Sigmoid colon (tissue), 7 donors: ENCODE results near the gene ARID3C. TPM values are rescaled to one million over a fixed set of nuclear protein-coding genes. Genes with fewer than 3 reads are reported as not detected.

Experiments used
- DNase-seq: peaks from one replicate; pipeline ENCODE4 v3.0.0-alpha.2; 2019
- H3K27ac ChIP-seq, 4 donors: fragments of 200-600 bp; sonication (generic); one replicate each; pipeline ENCODE4 v1.5.1; 2016 to 2019; ENCODE audit warnings: mild to moderate bottlenecking in 1 of 4
- H3K27me3 ChIP-seq, 3 donors: fragments of 200-600 bp; sonication (generic); one replicate each; pipeline ENCODE4 v1.5.1; 2019; ENCODE audit warnings: mild to moderate bottlenecking in 1 of 3
- H3K36me3 ChIP-seq, 4 donors: fragments of 200-600 bp; sonication (generic); one replicate each; pipeline ENCODE4 v1.5.1; 2016 to 2019
- H3K4me1 ChIP-seq, 4 donors: fragments of 200-600 bp; sonication (generic); one replicate each; pipeline ENCODE4 v1.5.1; 2017 to 2019
- H3K4me3 ChIP-seq, 4 donors: fragments of 200-600 bp; sonication (generic); one replicate each; pipeline ENCODE4 v1.5.1; 2017 to 2019; ENCODE audit warnings: mild to moderate bottlenecking in 2 of 4, moderate library complexity in 1 of 4
- H3K9me3 ChIP-seq, 4 donors: fragments of 200-600 bp in 3 of 4; sonication (generic) in 3 of 4; one replicate each; pipeline versions ENCODE4 v1.5.1 to v1.6.1; 2013 to 2019
- CTCF ChIP-seq, 4 experiments: fragments of 450-650 bp in 3 of 4; fragments of 200-600 bp in 1 of 4; IDR thresholded peaks; one replicate each; pipeline ENCODE4 v1.5.1; 2016 to 2019; ENCODE audit warnings: antibody characterized with exemption in 4 of 4, mild to moderate bottlenecking in 3 of 4, moderate library complexity in 2 of 4
- EP300 ChIP-seq, 4 donors: sonication (generic); formaldehyde crosslinking; IDR thresholded peaks; one replicate each; pipeline ENCODE4 v1.6.1; 2017; ENCODE audit warnings: antibody characterized with exemption in 4 of 4
- POLR2A ChIP-seq, 2 donors: fragments of 450-650 bp; IDR thresholded peaks; one replicate each; pipeline ENCODE4 v1.6.1; 2016; ENCODE audit warnings: antibody characterized with exemption in 2 of 2, mild to moderate bottlenecking in 2 of 2, moderate library complexity in 2 of 2
- POLR2AphosphoS5 ChIP-seq, 4 donors: sonication (generic); formaldehyde crosslinking; IDR thresholded peaks; one replicate each; pipeline ENCODE4 v1.6.1; 2017; ENCODE audit warnings: antibody characterized with exemption in 4 of 4
- WGBS, 2 donors: extraction: QIAGEN DNeasy Blood & Tissue Kit; methylation state at CpG; one replicate each; pipeline ENCODE4 v1.1.7; 2013; 5-methylcytosine and 5-hydroxymethylcytosine counted together
- intact Hi-C: fragments of 100-400 bp; cut with DNase I; formaldehyde crosslinking; loops from one replicate; pipeline ENCODE4 v1.15.1; 2023
- polyA plus RNA-seq, 3 donors: library from polyadenylated mRNA; stranded (reverse); fragments of 200-250 nt; gene quantifications; one replicate each; pipeline ENCODE4 v1.2.3, GENCODE V29; 2013
- total RNA-seq, 4 donors: library from RNA; depleted of rRNA; stranded (reverse); fragments of >200 nt; gene quantifications; one replicate each; pipeline ENCODE4 v1.1.0, GENCODE V29; 2016
- donor health status: healthy with polysubstance abuse.
- donor health status: Bipolar disorder and iron deficiency.
- donor health status: healthy.

ARID3C gene
- not detected for total RNA-seq
- polyA plus RNA-seq, result under 1 TPM in 1 of 3 donors, not detected in 2; 0.06 TPM

- H3K4me3 ChIP-seq, result peak within 1 kb of the TSS; percentile 11 to 53 (median 37)
- 1% methylated on average over 69 of the region's 69 CpGs for WGBS, 2 donors
- intact Hi-C loops, result no loop called here
- no peak within 1 kb of the TSS for H3K27ac ChIP-seq
- no peaks in the 10 kb centered on the region for H3K9me3 ChIP-seq
- no peak for DNase-seq
- TF ChIP-seq POLR2AphosphoS5 (IDR thresholded peaks at IDR 0.05), result no peak
- no peak for TF ChIP-seq POLR2A (IDR thresholded peaks at IDR 0.05)
- TF ChIP-seq EP300 (IDR thresholded peaks at IDR 0.05), result no peak
- no peak for TF ChIP-seq CTCF (IDR thresholded peaks at IDR 0.05)
- H3K27me3 ChIP-seq, result peaks cover 48 to 63% (median 57%) of the 10 kb centered on the region in 3 donors
- H3K36me3 ChIP-seq, result no peaks in the 10 kb centered on the region
- peaks cover 0 to 24% (median 17%) of the 10 kb centered on the region in 4 donors for H3K4me1 ChIP-seq
These were observed at the start of gene ARID3C for GRCh38 chr9:34628656-34629490. TSS of gene ARID3C (minus strand) at chr9:34629066. CDS start at chr9:34628014, 1,052 bp downstream.

GRCh38 chr9:34675869-34676268 lies 47.0 kb upstream of the ARID3C start:
- H3K36me3 ChIP-seq, result peaks cover 0 to 5% (median 0%) of the 10 kb centered on the region in 4 donors
- WGBS, 2 donors, result 98 to 99% methylated on average over 2 of the region's 2 CpGs

GRCh38 chr9:34675048-34675714 lies 46.3 kb upstream of the ARID3C start:
- no peaks in the 10 kb centered on the region for H3K9me3 ChIP-seq
- DNase-seq, result no peak
- no peak overlapping the region for H3K27ac ChIP-seq
- no peaks in the 10 kb centered on the region for H3K27me3 ChIP-seq
- intact Hi-C loops, result no loop called here
- TF ChIP-seq CTCF (IDR thresholded peaks at IDR 0.05) (peak in 2 of 4 experiments; percentile 26 to 35), POLR2AphosphoS5 (IDR thresholded peaks at IDR 0.05) (no peak)
- H3K4me1 ChIP-seq, result no peaks in the 10 kb centered on the region
- no peak overlapping the region for H3K4me3 ChIP-seq
- H3K36me3 ChIP-seq, result peaks cover 0 to 4% (median 0%) of the 10 kb centered on the region in 4 donors
- WGBS, 2 donors, result 26 to 29% methylated on average over 10 of the region's 10 CpGs

More at GRCh38 chr9:34675869-34676268, 47.0 kb upstream of the ARID3C start:
- Histone ChIP-seq H3K4me1 (no peaks in the 10 kb centered on the region), H3K27me3 (no peaks in the 10 kb centered on the region), H3K4me3 (no peak overlapping the region), H3K27ac (no peak overlapping the region), H3K9me3 (no peaks in the 10 kb centered on the region)
- no peak for TF ChIP-seq POLR2AphosphoS5 (IDR thresholded peaks at IDR 0.05)
- no peak for TF ChIP-seq POLR2A (IDR thresholded peaks at IDR 0.05)
- DNase-seq, result no peak
- intact Hi-C loops, result no loop called here

GRCh38 chr9:34674440-34674839 lies 45.6 kb upstream of the ARID3C start:
- Histone ChIP-seq H3K27me3 (no peaks in the 10 kb centered on the region), H3K27ac (no peak overlapping the region), H3K4me3 (no peak overlapping the region), H3K4me1 (no peaks in the 10 kb centered on the region), H3K36me3 (peaks cover 0 to 7% (median 0%) of the 10 kb centered on the region in 4 donors), H3K9me3 (no peaks in the 10 kb centered on the region)
- 24 to 72% methylated on average over 3 of the region's 3 CpGs for WGBS, 2 donors
- TF ChIP-seq POLR2A (IDR thresholded peaks at IDR 0.05) (no peak), POLR2AphosphoS5 (IDR thresholded peaks at IDR 0.05) (no peak), CTCF (IDR thresholded peaks at IDR 0.05) (no peak), EP300 (IDR thresholded peaks at IDR 0.05) (no peak)
- DNase-seq, result no peak
- intact Hi-C loops, result no loop called here

GRCh38 chr9:34671307-34671706 lies 42.4 kb upstream of the ARID3C start:
- Histone ChIP-seq H3K4me1 (peaks cover 0 to 11% (median 8%) of the 10 kb centered on the region in 4 donors), H3K9me3 (no peaks in the 10 kb centered on the region), H3K27ac (no peak overlapping the region), H3K27me3 (no peaks in the 10 kb centered on the region), H3K4me3 (no peak overlapping the region), H3K36me3 (peaks cover 0 to 6% (median 0%) of the 10 kb centered on the region in 4 donors)
- 92 to 95% methylated on average over 1 of the region's 1 CpG for WGBS, 2 donors
- TF ChIP-seq EP300 (IDR thresholded peaks at IDR 0.05) (no peak), POLR2A (IDR thresholded peaks at IDR 0.05) (no peak), CTCF (IDR thresholded peaks at IDR 0.05) (no peak), POLR2AphosphoS5 (IDR thresholded peaks at IDR 0.05) (no peak)
- intact Hi-C loops, result no loop called here
- DNase-seq, result no peak
